AG04449 (cell line): ENCODE data around the gene FXYD2.
"Not testable (repeated sequence)": the region's sequence is repeated elsewhere in the genome, so short reads cannot be mapped to it uniquely, and the experiment has no call there.

Experiments
- CTCF ChIA-PET: fragments of 350-600 bp; formaldehyde crosslinking; extraction: SDS; loops from one replicate; lab custom pipeline; 2021; ENCODE audit warnings: antibody characterized with exemption; lab: Yijun Ruan, JAX
- POLR2A ChIA-PET: fragments of 400-600, 350-600 bp; formaldehyde crosslinking; extraction: SDS; loops from one replicate; lab custom pipeline; 2020; ENCODE audit warnings: antibody characterized with exemption, inconsistent platforms; lab: Yijun Ruan, JAX
- DNase-seq: peaks from one replicate; pipeline ENCODE4 v3.0.0-alpha.2; 2010; ENCODE audit warnings: low read depth, low spot score
- H3K4me3 ChIP-seq: 2 replicates; pipeline ENCODE4 v1.5.1; 2011; ENCODE audit warnings: low read depth, mild to moderate bottlenecking, control low read depth, low read length
- CTCF ChIP-seq: IDR thresholded peaks from one replicate; pipeline ENCODE4 v1.5.1; 2011; ENCODE audit warnings: mild to moderate bottlenecking, moderate library complexity, low read length, control low read depth, inconsistent platforms; ENCODE audit not compliant: insufficient read depth; ENCODE audit errors: missing control alignments

Gene FXYD2

DNA sequence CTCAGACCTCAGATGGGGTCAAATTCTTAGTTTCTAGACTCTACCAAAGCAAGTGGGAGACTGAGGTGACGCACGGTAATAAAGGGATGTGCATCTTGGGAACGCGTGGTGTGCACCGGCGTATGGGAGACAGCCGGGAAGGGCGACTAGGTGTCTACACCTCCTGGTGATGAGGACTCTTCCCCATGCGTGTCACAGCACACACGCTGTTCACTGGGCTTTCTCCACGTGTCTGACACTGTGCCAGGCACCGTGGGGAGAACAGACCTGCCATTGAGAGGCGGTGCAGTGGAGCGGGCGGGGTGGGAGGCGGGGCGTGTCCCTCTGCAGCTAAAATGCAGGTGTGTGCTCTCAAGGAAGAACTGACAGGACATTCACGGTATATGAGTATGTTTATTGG lies 46.6 kb upstream of the FXYD2 start:
- ChIA-PET CTCF (interaction anchor here (0.9 kb wide), 1 partner anchor 28 kb away, joined by 3 read pairs; no protein-coding TSS in a partner anchor), POLR2A (no interaction called here)
- TF ChIP-seq CTCF, result no peak
- H3K4me3 ChIP-seq, result no peak overlapping the region
- DNase-seq, result no peak

- DNase-seq, result no peak
- POLR2A ChIA-PET, result no interaction called here
- TF ChIP-seq CTCF, result no peak
- CTCF ChIA-PET, result interaction anchor here (0.9 kb wide), 1 partner anchor 27 kb away, joined by 3 read pairs; no protein-coding TSS in a partner anchor
- H3K4me3 ChIP-seq, result no peak overlapping the region
Observed at GRCh38 chr11:117870103-117870952, 45.8 kb upstream of the FXYD2 start.

DNA sequence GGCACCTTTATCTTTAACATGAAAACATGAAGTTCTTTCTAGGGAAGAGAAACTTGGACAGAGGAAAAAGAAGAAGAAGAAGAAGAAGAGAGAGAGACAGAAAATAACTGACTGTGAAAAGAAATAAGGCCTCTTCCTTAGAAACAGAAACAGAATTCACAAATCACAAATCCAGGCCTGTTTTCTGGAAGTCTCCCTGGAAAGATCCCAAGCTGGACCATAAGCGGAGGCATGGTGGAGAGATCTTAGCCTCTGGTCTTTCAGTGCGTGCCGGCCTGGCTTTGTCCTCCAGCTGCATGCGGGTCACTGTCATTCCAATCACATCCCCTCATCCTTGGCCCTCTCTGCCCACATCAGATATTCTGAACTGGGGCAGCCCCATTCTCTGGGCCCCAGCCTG lies 45.1 kb upstream of the FXYD2 start:
- CTCF ChIA-PET, result no interaction called here
- DNase-seq, result no peak
- no peak overlapping the region for H3K4me3 ChIP-seq
- TF ChIP-seq CTCF, result no peak
- POLR2A ChIA-PET, result no interaction called here

DNA sequence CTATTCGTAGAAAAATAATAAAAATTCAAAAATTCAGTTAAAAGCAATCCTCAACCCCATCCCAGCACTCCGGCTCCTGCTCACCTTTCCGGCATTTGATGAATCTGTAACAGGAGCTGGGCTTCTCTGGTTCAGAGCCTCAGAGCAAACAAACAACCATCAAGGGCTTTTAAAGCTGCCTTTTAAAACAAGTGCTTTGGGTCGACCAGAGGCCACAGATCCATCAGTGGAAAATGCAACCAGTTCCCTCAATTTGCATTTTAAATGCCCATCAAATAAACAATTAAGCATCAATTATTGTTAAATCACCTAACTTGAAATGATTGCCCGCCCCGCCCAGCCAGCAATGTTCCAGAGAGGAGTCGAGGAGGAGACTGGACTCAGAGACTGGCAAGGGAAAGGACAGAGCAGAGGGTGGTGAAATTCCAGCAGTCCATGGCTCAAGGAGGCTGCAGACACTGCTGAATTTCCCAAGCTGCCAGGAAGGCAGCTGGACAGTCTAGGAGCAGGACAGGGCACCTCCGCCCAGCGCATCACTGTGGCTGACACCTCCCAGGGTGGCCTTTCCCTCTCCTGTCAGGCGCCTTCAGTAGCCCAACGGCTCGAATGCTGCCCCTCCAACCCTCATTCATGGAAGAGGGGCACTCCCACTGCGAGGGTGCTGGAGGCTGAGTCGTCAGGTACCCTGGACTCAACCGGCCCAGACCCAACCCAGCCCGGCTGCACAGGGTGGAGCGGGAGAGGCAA lies 44.4 kb upstream of the FXYD2 start:
- DNase-seq, result no peak
- ChIA-PET POLR2A (no interaction called here), CTCF (no interaction called here)
- H3K4me3 ChIP-seq, result no peak overlapping the region
- no peak for TF ChIP-seq CTCF

- ChIA-PET POLR2A (no interaction called here), CTCF (interaction anchor here (1.4 to 2.3 kb wide), 2 partner anchors 24 to 79 kb away, joined by 3 to 8 read pairs; no protein-coding TSS in a partner anchor)
- H3K4me3 ChIP-seq, result no peak overlapping the region
- TF ChIP-seq CTCF, result no peak
- no peak for DNase-seq
Observed at GRCh38 chr11:117868088-117868487, 43.5 kb upstream of the FXYD2 start.

GRCh38 chr11:117866526-117866925 lies 42.0 kb upstream of the FXYD2 start:
- TF ChIP-seq CTCF, result no peak
- DNase-seq, result no peak
- CTCF ChIA-PET, result interaction anchor here (2.3 kb wide), 1 partner anchor 22 kb away, joined by 8 read pairs; no protein-coding TSS in a partner anchor
- no peak overlapping the region for H3K4me3 ChIP-seq
- POLR2A ChIA-PET, result no interaction called here

- DNase-seq, H3K4me3 ChIP-seq, CTCF ChIA-PET, POLR2A ChIA-PET: not testable (repeated sequence)
Observed at GRCh38 chr11:117865546-117865945, 41.0 kb upstream of the FXYD2 start.
